ENCODE data around the gene TCN2.

DNA sequence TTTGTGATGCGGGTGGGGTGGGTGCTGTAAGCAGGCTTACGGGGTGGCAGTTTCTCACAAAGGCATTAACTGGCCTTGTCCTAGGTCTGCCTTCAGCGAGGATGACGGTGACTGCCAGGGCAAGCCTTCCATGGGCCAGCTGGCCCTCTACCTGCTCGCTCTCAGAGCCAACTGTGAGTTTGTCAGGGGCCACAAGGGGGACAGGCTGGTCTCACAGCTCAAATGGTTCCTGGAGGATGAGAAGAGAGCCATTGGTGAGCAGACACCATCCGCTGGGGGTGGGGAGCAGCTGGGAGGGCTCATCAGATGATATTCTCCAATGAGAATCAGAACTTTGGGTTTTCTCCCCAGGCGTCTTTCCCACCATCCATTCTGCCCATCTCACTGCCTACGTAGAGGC is 5.8 kb downstream of the TCN2 start:
- TF ChIP-seq, protein P1, sequence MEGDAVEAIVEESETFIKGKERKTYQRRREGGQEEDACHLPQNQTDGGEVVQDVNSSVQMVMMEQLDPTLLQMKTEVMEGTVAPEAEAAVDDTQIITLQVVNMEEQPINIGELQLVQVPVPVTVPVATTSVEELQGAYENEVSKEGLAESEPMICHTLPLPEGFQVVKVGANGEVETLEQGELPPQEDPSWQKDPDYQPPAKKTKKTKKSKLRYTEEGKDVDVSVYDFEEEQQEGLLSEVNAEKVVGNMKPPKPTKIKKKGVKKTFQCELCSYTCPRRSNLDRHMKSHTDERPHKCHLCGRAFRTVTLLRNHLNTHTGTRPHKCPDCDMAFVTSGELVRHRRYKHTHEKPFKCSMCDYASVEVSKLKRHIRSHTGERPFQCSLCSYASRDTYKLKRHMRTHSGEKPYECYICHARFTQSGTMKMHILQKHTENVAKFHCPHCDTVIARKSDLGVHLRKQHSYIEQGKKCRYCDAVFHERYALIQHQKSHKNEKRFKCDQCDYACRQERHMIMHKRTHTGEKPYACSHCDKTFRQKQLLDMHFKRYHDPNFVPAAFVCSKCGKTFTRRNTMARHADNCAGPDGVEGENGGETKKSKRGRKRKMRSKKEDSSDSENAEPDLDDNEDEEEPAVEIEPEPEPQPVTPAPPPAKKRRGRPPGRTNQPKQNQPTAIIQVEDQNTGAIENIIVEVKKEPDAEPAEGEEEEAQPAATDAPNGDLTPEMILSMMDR (IDR thresholded peaks at IDR 0.05; ENCODE audit: low read depth, low read length, missing input control), result no peak
- TF ChIP-seq JUND (IDR thresholded peaks at IDR 0.05) (no peak), RAD21 (IDR thresholded peaks at IDR 0.05) (no peak), NR2F2 (IDR thresholded peaks at IDR 0.05) (no peak), YY1 (IDR thresholded peaks at IDR 0.05) (no peak)
- TF ChIP-seq, protein P2, sequence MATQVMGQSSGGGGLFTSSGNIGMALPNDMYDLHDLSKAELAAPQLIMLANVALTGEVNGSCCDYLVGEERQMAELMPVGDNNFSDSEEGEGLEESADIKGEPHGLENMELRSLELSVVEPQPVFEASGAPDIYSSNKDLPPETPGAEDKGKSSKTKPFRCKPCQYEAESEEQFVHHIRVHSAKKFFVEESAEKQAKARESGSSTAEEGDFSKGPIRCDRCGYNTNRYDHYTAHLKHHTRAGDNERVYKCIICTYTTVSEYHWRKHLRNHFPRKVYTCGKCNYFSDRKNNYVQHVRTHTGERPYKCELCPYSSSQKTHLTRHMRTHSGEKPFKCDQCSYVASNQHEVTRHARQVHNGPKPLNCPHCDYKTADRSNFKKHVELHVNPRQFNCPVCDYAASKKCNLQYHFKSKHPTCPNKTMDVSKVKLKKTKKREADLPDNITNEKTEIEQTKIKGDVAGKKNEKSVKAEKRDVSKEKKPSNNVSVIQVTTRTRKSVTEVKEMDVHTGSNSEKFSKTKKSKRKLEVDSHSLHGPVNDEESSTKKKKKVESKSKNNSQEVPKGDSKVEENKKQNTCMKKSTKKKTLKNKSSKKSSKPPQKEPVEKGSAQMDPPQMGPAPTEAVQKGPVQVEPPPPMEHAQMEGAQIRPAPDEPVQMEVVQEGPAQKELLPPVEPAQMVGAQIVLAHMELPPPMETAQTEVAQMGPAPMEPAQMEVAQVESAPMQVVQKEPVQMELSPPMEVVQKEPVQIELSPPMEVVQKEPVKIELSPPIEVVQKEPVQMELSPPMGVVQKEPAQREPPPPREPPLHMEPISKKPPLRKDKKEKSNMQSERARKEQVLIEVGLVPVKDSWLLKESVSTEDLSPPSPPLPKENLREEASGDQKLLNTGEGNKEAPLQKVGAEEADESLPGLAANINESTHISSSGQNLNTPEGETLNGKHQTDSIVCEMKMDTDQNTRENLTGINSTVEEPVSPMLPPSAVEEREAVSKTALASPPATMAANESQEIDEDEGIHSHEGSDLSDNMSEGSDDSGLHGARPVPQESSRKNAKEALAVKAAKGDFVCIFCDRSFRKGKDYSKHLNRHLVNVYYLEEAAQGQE (IDR thresholded peaks at IDR 0.05), result no peak
- TF ChIP-seq, protein P3, sequence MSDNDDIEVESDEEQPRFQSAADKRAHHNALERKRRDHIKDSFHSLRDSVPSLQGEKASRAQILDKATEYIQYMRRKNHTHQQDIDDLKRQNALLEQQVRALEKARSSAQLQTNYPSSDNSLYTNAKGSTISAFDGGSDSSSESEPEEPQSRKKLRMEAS (IDR thresholded peaks at IDR 0.05), result no peak

Data from liver (tissue), 3 donors.